OCI-LY3 (cell line): Measurements from ENCODE around the gene C11orf68.
"Not testable (repeated sequence)": the region's sequence is repeated elsewhere in the genome, so short reads cannot be mapped to it uniquely, and the experiment has no call there.

ENCODE experiments used
- H2AFZ ChIP-seq: fragments of 200-600, 300-600 bp; shearing (Covaris generic); 2 replicates; pipeline ENCODE4 v1.6.0; 2014; ENCODE audit warnings: antibody characterized with exemption, low read depth, low read length
- H3K27ac ChIP-seq: fragments of 200-600, 300-600 bp; sonication (generic); 2 replicates; pipeline ENCODE4 v1.5.1; 2014; ENCODE audit warnings: mild to moderate bottlenecking, low read length, moderate library complexity, mixed read lengths
- H3K27me3 ChIP-seq: fragments of 200-600, 300-600 bp; sonication (generic); 2 replicates; pipeline ENCODE4 v1.6.1; 2014; ENCODE audit warnings: low read depth, low read length, mixed read lengths
- H3K36me3 ChIP-seq: fragments of 200-600, 300-600 bp; sonication (generic); replicated peaks from 2 replicates; pipeline ENCODE3; 2014; ENCODE audit warnings: low read depth, low read length, mixed read lengths
- H3K4me1 ChIP-seq: fragments of 300-600, 200-600 bp; sonication (generic); 2 replicates; pipeline ENCODE4 v1.6.1; 2014; ENCODE audit warnings: low read length, mixed read lengths
- H3K4me2 ChIP-seq: fragments of 200-600, 300-600 bp; sonication (generic); 2 replicates; pipeline ENCODE4 v1.6.1; 2014; ENCODE audit warnings: low read length, mixed read lengths
- H3K4me3 ChIP-seq: fragments of 300-600, 200-600 bp; sonication (generic); 2 replicates; pipeline ENCODE4 v1.5.1; 2014; ENCODE audit warnings: antibody characterized with exemption, mild to moderate bottlenecking, low read length, moderate library complexity
- H3K79me2 ChIP-seq: fragments of 300-600, 200-600 bp; shearing (Covaris generic); 2 replicates; pipeline ENCODE4 v1.6.1; 2014; ENCODE audit warnings: mild to moderate bottlenecking, low read length, mixed read lengths
- H3K9ac ChIP-seq: fragments of 300-600, 200-600 bp; shearing (Covaris generic); 2 replicates; pipeline ENCODE4 v1.6.0; 2014; ENCODE audit warnings: mild to moderate bottlenecking, low read length, moderate library complexity
- H3K9me3 ChIP-seq: fragments of 200-600, 300-600 bp; shearing (Covaris generic); 2 replicates; pipeline ENCODE4 v1.6.1; 2014; ENCODE audit warnings: low read length, mixed read lengths; ENCODE audit not compliant: insufficient read depth
- H4K20me1 ChIP-seq: fragments of 200-600, 300-600 bp; sonication (generic); 2 replicates; pipeline ENCODE4 v1.6.1; 2016; ENCODE audit warnings: low read length, mixed read lengths; ENCODE audit not compliant: insufficient read depth
- CTCF ChIP-seq: fragments of 200-600, 300-600 bp; sonication (generic); IDR thresholded peaks from 2 replicates; pipeline ENCODE4 v1.5.1; 2014; ENCODE audit warnings: antibody characterized with exemption, low read length, low read depth
- EZH2phosphoT487 ChIP-seq: fragments of 200-600 bp; shearing (Covaris generic); IDR thresholded peaks from 2 replicates; pipeline ENCODE4 v1.6.1; 2018; ENCODE audit warnings: antibody characterized with exemption, mixed run types, low read depth

The C11orf68 gene

DNA sequence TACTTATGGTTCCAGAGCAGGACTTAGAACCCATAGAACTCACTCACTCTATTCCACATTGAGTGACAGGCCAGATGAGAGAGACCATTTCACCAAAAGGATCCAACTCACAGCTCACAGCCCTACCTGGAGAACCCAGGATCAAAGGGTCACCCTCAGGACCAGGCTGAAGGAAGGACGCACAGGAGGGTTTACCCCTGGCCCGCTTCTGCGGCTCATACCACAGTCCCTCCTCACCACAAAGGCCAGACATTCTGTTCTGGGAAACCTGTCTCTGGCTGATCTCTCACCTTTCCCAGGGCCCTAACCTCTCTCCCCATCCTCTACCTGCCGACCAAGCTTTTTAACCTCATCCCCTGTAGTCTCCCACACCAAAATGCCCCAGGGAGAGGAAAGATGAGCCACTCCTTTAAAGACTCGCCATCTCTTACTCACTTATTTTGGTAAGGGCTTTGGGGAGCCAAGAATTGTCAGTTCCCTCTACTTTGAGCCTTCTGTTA, 23.3 kb downstream of the C11orf68 start:
- Histone ChIP-seq H3K27ac (no peak overlapping the region), H2AFZ (no peak overlapping the region), H3K4me3 (no peak overlapping the region), H4K20me1 (peaks cover 12% of the 10 kb centered on the region; the same call in 1 of the 2 replicates), H3K4me1 (peaks cover 18% of the 10 kb centered on the region), H3K9me3 (no peaks in the 10 kb centered on the region), H3K27me3 (no peaks in the 10 kb centered on the region), H3K4me2 (no peak overlapping the region), H3K79me2 (peaks cover 27% of the 10 kb centered on the region), H3K9ac (no peak overlapping the region), H3K36me3 (no peaks in the 10 kb centered on the region)
- TF ChIP-seq EZH2phosphoT487 (no peak), CTCF (no peak)

DNA sequence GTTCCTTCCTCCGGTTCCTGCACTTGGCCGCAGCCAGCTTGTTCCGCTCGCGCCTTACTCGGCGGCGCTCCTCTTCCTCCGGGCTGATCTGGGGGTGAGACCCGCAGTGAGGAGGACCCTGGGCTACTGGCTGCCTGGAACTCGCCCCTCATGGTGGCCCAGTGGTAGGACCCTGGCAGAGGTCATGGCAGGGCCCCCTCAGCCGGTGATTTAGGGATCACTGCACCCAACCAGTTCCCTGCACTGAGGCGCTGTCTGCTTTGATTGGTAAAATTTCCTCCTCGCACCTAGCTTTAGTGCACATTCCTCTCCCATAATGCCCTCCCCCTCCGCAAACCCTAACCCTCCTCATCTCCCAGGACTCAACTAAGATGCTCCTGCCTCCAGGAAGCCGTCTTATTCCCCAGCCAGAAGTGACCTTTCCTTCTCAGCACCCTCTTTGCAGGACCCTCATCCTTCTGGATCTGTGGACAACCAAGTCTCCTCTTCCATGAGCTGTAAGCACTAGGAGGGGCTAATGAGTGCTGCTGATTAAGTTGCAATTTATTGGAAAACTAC, 24.7 kb downstream of the C11orf68 start:
- H2AFZ ChIP-seq: peak overlapping the region; percentile 19
- peaks cover 29% of the 10 kb centered on the region for H3K4me1 ChIP-seq
- no peaks in the 10 kb centered on the region for H3K9me3 ChIP-seq
- H3K79me2 ChIP-seq: peaks cover 27% of the 10 kb centered on the region
- H3K4me3 ChIP-seq: peak overlapping the region; percentile 92
- H3K9ac ChIP-seq: peak overlapping the region; percentile 66
- H3K27me3 ChIP-seq: no peaks in the 10 kb centered on the region
- H3K36me3 ChIP-seq: no peaks in the 10 kb centered on the region
- peak overlapping the region; percentile 85 for H3K4me2 ChIP-seq
- H3K27ac ChIP-seq: peak overlapping the region; percentile 54
- TF ChIP-seq CTCF: no peak
- TF ChIP-seq EZH2phosphoT487: no peak
- peaks cover 12% of the 10 kb centered on the region; the same call in 1 of the 2 replicates for H4K20me1 ChIP-seq

DNA sequence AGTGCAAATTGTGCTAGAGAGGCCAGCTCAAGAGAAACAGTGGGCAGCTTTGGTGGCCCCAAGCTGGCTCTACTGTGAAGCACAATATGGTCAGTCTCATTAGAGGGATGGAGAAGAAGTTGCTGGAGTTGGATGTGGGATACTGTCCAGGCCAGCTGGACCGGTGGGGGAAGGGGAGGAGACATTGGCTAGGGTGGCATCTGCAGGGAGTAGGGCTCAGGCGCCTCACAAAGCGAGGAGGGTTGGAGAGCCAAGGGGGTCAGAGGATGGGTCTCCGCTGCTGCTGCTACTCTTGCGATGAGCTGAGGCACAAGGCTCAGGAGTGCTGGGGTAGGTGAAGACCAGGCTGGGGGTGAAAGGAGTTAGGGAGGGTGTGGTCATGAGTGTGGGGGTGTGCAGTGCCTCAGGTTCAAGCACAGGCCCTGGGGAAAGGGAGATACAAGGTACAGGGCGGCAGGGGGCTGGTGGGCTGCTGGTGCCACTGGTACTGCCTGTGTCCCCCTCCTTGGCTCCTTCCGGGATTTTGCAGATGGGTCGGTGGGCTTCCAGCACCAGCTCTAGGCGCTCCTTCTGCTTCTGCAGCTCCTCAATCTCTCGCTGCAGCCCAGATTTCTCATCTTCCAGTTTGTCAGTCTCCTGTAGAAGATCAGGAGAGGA, 26.1 kb downstream of the C11orf68 start:
- H3K4me3 ChIP-seq: peak overlapping the region; percentile 92
- peaks cover 12% of the 10 kb centered on the region; the same call in 1 of the 2 replicates for H4K20me1 ChIP-seq
- H3K36me3 ChIP-seq: no peaks in the 10 kb centered on the region
- peak overlapping the region; percentile 85 for H3K4me2 ChIP-seq
- H3K9me3 ChIP-seq: no peaks in the 10 kb centered on the region
- H3K79me2 ChIP-seq: peaks cover 31% of the 10 kb centered on the region
- H3K9ac ChIP-seq: peak overlapping the region; percentile 95; the same call in 1 of the 2 replicates
- H3K27ac ChIP-seq: peak overlapping the region; percentile 60
- no peak overlapping the region for H2AFZ ChIP-seq
- peaks cover 31% of the 10 kb centered on the region for H3K4me1 ChIP-seq
- TF ChIP-seq EZH2phosphoT487 (no peak), CTCF (no peak)
- H3K27me3 ChIP-seq: no peaks in the 10 kb centered on the region

- peaks cover 37% of the 10 kb centered on the region for H3K79me2 ChIP-seq
- not testable (repeated sequence) for H3K9me3 ChIP-seq, H2AFZ ChIP-seq, H3K27me3 ChIP-seq, H3K36me3 ChIP-seq
- peak overlapping the region; percentile 92 for H3K4me3 ChIP-seq
- peak overlapping the region; percentile 60 for H3K27ac ChIP-seq
- H4K20me1 ChIP-seq: peaks cover 12% of the 10 kb centered on the region; the same call in 1 of the 2 replicates
- H3K4me2 ChIP-seq: peak overlapping the region; percentile 85
- H3K9ac ChIP-seq: peak overlapping the region; percentile 95
- H3K4me1 ChIP-seq: peaks cover 36% of the 10 kb centered on the region
These were observed 26.7 kb downstream of the C11orf68 start for GRCh38 chr11:65892137-65892540.
